Calu3 (cell line): ENCODE measurements around the gene TNFAIP3. TPM values are rescaled to one million over a fixed set of nuclear protein-coding genes. Genes with fewer than 3 reads are reported as not detected.

ENCODE experiments used
- BruUV-seq: library from RNA; stranded (reverse); fragments of 400-500 nt; replicated peaks from 2 replicates; lab custom pipeline; 2021; lab: Mats Ljungman, UMichigan
- CTCF ChIA-PET: fragments of 300-600 bp; sonication (Branson Sonifier 250); formaldehyde crosslinking; loops from one replicate; lab custom pipeline; 2022; ENCODE audit warnings: antibody characterized with exemption; lab: Charles Lee
- DNase-seq: peaks from one replicate; pipeline ENCODE4 v3.0.0; 2022
- H3K27ac Mint-ChIP-seq: one replicate; pipeline ENCODE4 v1.8.0; 2022; ENCODE audit warnings: mixed read lengths; ENCODE audit not compliant: unreplicated experiment
- H3K27me3 Mint-ChIP-seq: one replicate; pipeline ENCODE4 v1.8.0; 2022; ENCODE audit warnings: mixed read lengths; ENCODE audit not compliant: unreplicated experiment
- H3K36me3 Mint-ChIP-seq: one replicate; pipeline ENCODE4 v1.8.0; 2022; ENCODE audit warnings: mild to moderate bottlenecking, moderate library complexity, mixed read lengths; ENCODE audit not compliant: insufficient read depth, unreplicated experiment
- H3K4me1 Mint-ChIP-seq: one replicate; pipeline ENCODE4 v1.8.0; 2022; ENCODE audit warnings: mild to moderate bottlenecking, low read depth, mixed read lengths; ENCODE audit not compliant: unreplicated experiment
- H3K4me3 Mint-ChIP-seq: one replicate; pipeline ENCODE4 v1.8.0; 2022; ENCODE audit warnings: mild to moderate bottlenecking, low read depth, moderate library complexity, mixed read lengths; ENCODE audit not compliant: unreplicated experiment
- H3K9me3 Mint-ChIP-seq: one replicate; pipeline ENCODE4 v1.8.0; 2022; ENCODE audit warnings: low read depth, mixed read lengths; ENCODE audit not compliant: unreplicated experiment
- intact Hi-C: fragments of 100-400 bp; cut with micrococcal nuclease; formaldehyde crosslinking; loops from one replicate; pipeline ENCODE4 v1.10.0; 2022; ENCODE audit not compliant: unreplicated experiment
- total RNA-seq: library from RNA; stranded (reverse); gene quantifications from 2 replicates; pipeline ENCODE4 v1.2.3, GENCODE V29; 2022
- TF ChIP-seq, protein P1 (sequence below): fragments of 200-600 bp; IDR thresholded peaks from one replicate; pipeline ENCODE4 v1.8.0; 2022; ENCODE audit warnings: antibody characterized with exemption; ENCODE audit not compliant: unreplicated experiment

TNFAIP3 gene
- total RNA-seq, 1 experiment from 2014 or later, result 22.6 TPM

DNA sequence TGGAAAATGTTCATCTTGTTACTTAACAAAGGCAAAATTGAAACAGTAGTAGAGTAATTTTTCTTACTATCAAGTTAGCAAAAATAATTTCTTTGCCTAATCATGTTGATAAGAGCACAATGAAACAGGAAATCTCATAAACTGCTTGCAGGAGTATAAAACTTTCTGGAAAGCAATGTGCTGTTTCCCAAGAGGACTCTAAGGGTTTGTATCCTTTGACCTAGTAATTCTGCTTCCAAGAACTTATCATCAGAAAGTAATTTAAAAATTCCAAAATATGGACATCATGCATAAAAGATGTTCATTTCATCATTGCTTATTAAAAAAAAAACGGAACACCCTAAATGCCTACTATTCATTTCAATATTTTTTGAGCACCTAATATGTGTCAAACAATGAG lies 46.1 kb upstream of the TNFAIP3 start:
- BruUV-seq, result no TSS peak
- DNase-seq, result no peak
- H3K4me3 Mint-ChIP-seq, result no peak overlapping the region
- H3K27ac Mint-ChIP-seq, result no peak overlapping the region
- H3K27me3 Mint-ChIP-seq, result no peaks in the 10 kb centered on the region
- CTCF ChIA-PET, result no interaction called here
- TF ChIP-seq, protein P1, sequence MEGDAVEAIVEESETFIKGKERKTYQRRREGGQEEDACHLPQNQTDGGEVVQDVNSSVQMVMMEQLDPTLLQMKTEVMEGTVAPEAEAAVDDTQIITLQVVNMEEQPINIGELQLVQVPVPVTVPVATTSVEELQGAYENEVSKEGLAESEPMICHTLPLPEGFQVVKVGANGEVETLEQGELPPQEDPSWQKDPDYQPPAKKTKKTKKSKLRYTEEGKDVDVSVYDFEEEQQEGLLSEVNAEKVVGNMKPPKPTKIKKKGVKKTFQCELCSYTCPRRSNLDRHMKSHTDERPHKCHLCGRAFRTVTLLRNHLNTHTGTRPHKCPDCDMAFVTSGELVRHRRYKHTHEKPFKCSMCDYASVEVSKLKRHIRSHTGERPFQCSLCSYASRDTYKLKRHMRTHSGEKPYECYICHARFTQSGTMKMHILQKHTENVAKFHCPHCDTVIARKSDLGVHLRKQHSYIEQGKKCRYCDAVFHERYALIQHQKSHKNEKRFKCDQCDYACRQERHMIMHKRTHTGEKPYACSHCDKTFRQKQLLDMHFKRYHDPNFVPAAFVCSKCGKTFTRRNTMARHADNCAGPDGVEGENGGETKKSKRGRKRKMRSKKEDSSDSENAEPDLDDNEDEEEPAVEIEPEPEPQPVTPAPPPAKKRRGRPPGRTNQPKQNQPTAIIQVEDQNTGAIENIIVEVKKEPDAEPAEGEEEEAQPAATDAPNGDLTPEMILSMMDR, result no peak
- no peaks in the 10 kb centered on the region for H3K36me3 Mint-ChIP-seq
- H3K4me1 Mint-ChIP-seq, result peaks cover 9% of the 10 kb centered on the region
- no peaks in the 10 kb centered on the region for H3K9me3 Mint-ChIP-seq
- intact Hi-C loops, result no loop called here

DNA sequence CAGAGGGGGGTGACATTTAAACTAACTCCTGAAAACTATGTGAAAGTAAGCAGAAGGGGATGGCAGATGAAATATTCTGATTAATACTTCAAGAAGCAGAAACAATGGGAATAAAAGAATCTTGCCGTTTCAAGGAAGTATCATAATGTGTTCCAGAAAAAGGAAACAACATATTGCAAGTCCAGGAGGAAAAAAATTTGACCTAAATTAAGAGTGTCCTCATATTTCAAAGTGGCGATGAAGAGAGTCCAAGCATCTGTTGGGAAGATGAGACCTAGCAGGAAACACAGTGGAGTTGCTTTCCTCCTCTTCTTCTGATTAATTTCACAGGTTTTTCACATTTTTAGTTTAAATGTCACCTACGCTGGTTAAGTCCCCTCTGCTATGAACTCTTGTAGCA lies 45.6 kb upstream of the TNFAIP3 start:
- Mint-ChIP-seq H3K4me3 (no peak overlapping the region), H3K27me3 (no peaks in the 10 kb centered on the region), H3K4me1 (peaks cover 3% of the 10 kb centered on the region), H3K36me3 (no peaks in the 10 kb centered on the region), H3K9me3 (no peaks in the 10 kb centered on the region), H3K27ac (no peak overlapping the region)
- no TSS peak for BruUV-seq
- no peak for DNase-seq
- intact Hi-C loops, result no loop called here
- TF ChIP-seq, protein P1, result no peak
- CTCF ChIA-PET, result no interaction called here

DNA sequence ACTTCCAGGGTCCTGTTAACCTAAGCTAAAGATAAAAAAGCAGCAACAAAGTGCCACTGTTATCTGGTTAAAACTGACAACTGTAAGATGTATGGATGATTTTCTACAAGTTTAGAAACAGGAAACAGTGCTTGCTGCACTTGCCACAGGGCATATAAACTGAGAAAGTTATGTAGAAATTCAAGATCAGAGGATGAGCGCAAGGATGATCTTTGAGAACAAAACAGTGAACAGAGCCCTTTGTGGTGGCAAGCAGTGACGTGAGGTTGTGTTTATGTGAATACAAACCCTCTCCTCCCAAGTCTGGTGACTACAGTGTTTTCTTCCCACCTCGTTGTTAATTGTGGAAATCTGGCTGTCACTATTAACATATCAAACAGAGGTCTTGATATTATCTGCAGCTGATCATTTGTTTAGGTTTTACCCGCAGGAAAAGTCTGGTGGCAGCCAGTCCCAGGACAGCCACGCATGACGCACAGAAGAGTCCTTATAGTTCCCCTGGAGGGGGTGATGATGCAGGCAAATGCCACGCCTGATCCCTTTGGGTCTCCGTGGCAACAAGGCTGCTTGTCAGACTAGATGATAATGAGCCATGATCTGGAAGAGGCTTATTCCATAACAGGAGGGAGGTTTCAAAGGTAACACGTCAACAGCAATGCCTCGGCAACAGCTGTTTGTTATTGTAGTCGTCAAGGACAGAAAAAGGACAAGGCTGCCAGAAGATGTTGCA lies 43.1 kb upstream of the TNFAIP3 start:
- TF ChIP-seq, protein P1, result no peak
- H3K27me3 Mint-ChIP-seq, result no peaks in the 10 kb centered on the region
- no peak overlapping the region for H3K27ac Mint-ChIP-seq
- no peaks in the 10 kb centered on the region for H3K36me3 Mint-ChIP-seq
- DNase-seq, result no peak
- no peaks in the 10 kb centered on the region for H3K9me3 Mint-ChIP-seq
- H3K4me1 Mint-ChIP-seq, result no peaks in the 10 kb centered on the region
- intact Hi-C loops, result no loop called here
- BruUV-seq, result no TSS peak
- CTCF ChIA-PET, result no interaction called here
- no peak overlapping the region for H3K4me3 Mint-ChIP-seq

DNA sequence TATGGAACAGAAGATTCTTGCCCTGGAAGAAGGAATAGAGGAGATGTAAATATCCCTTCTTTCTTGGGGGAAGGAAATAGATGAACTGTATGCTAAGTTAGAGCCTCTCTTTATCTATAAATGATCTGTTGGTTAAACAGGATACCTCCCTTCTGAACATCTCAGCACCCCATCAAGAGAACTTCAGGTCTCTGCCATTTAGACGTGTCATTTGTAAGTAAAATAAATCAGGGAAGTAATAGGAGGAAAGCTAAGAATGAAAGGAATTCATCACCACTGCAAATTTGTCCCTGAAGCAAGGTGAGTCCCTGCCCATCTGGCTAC lies 42.5 kb upstream of the TNFAIP3 start:
- H3K27me3 Mint-ChIP-seq, result no peaks in the 10 kb centered on the region
- DNase-seq, result no peak
- CTCF ChIA-PET, result interaction anchor here (0.6 kb wide), 1 partner anchor 115 kb away, joined by 7 read pairs; no protein-coding TSS in a partner anchor

More for the DNA sequence above, 42.5 kb upstream of the TNFAIP3 start:
- H3K27ac Mint-ChIP-seq, result no peak overlapping the region
- intact Hi-C loops, result no loop called here
- no peaks in the 10 kb centered on the region for H3K9me3 Mint-ChIP-seq
- no peaks in the 10 kb centered on the region for H3K36me3 Mint-ChIP-seq
- TF ChIP-seq, protein P1, result no peak
- no peaks in the 10 kb centered on the region for H3K4me1 Mint-ChIP-seq
- no peak overlapping the region for H3K4me3 Mint-ChIP-seq
- BruUV-seq, result no TSS peak
